GM12878 (cell line): Measurements from ENCODE around the gene KIF22.
"Not testable (repeated sequence)": the region's sequence is repeated elsewhere in the genome, so short reads cannot be mapped to it uniquely, and the experiment has no call there.

Experiments
- EGR1 ChIP-seq, 2 experiments: IDR thresholded peaks; 1 replicate in 1 of 2; 2 replicates in 1 of 2; pipeline ENCODE4 v1.6.1; 2011 to 2012; ENCODE audit warnings: low read depth in 2 of 2, low read length in 2 of 2, borderline replicate concordance in 1 of 2, mild to moderate bottlenecking in 1 of 2, moderate library complexity in 1 of 2
- FOS ChIP-seq: IDR thresholded peaks from 3 replicates; pipeline ENCODE4 v1.6.1; 2011; ENCODE audit warnings: borderline replicate concordance; ENCODE audit not compliant: insufficient read length; ENCODE audit errors: extremely low read depth
- MXI1 ChIP-seq: fragments of 150-350 bp; IDR thresholded peaks from 2 replicates; pipeline ENCODE4 v1.6.1; 2011; ENCODE audit warnings: low read depth, mild to moderate bottlenecking, inconsistent platforms, low read length, improper control_type of control experiment
- POLR2A ChIP-seq: IDR thresholded peaks from 2 replicates; pipeline ENCODE4 v1.6.1; 2011; ENCODE audit warnings: low read depth, mild to moderate bottlenecking, low read length
- POLR2AphosphoS5 ChIP-seq: IDR thresholded peaks from 2 replicates; pipeline ENCODE4 v1.6.1; 2011; ENCODE audit warnings: mild to moderate bottlenecking, low read length, inconsistent platforms
- RUNX3 ChIP-seq: IDR thresholded peaks from 2 replicates; pipeline ENCODE4 v1.6.1; 2012; ENCODE audit warnings: low read length, inconsistent platforms
- SIX5 ChIP-seq: IDR thresholded peaks from 2 replicates; pipeline ENCODE4 v1.6.1; 2011; ENCODE audit warnings: mild to moderate bottlenecking, low read depth, low read length, moderate library complexity; ENCODE audit not compliant: severe bottlenecking
- SMC3 ChIP-seq: IDR thresholded peaks from 2 replicates; pipeline ENCODE4 v1.6.1; 2011; ENCODE audit warnings: low read length, improper control_type of control experiment, borderline replicate concordance
- SREBF2 ChIP-seq: IDR thresholded peaks from 2 replicates; pipeline ENCODE4 v1.6.1; 2012; ENCODE audit warnings: mild to moderate bottlenecking, low read length
- ZNF217 ChIP-seq: fragments of 450-650 bp; IDR thresholded peaks from 2 replicates; pipeline ENCODE4 v1.6.1; 2017; ENCODE audit warnings: antibody characterized with exemption, mild to moderate bottlenecking
- ZSCAN29 ChIP-seq: fragments of 450-650 bp; IDR thresholded peaks from 2 replicates; pipeline ENCODE4 v1.6.1; 2017; ENCODE audit warnings: mild to moderate bottlenecking, moderate library complexity
- TF ChIP-seq, protein P1 (sequence below), 3 experiments: IDR thresholded peaks in 2 of 3; conservative IDR thresholded peaks in 1 of 3; 2 replicates each; pipeline ENCODE4 v1.5.1; 2011; ENCODE audit warnings: low read depth in 3 of 3, low read length in 3 of 3, mild to moderate bottlenecking in 3 of 3, control low read depth in 2 of 3, moderate library complexity in 2 of 3, inconsistent platforms in 1 of 3, mixed read lengths in 1 of 3; ENCODE audit not compliant: control insufficient read depth in 2 of 3, insufficient read depth in 1 of 3; ENCODE audit errors: extremely low read depth in 1 of 3
- TF ChIP-seq, protein P2 (sequence below): IDR thresholded peaks from 2 replicates; pipeline ENCODE4 v1.6.1; 2012; ENCODE audit warnings: low read depth, low read length, improper control_type of control experiment

DNA sequence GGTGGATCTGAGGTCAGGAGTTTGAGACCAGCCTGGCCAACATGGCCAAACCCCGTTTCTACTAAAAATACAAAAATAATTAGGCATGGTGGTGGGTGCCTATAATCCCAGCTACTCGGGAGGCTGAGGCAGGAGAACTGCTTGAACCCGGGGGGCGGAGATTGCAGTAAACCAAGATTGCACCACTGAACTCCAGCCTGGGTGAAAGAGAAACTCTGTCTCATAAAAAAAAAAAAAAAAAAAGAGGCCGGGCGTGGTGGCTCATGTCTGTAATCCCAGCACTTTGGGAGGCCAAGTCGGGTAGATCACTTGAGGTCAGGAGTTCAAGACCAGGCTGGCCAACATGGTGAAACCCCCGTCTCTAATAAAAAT is 29.3 kb upstream of the KIF22 start:
- TF ChIP-seq POLR2A; FOS; ZNF217; SIX5; SREBF2; RUNX3; ZSCAN29; EGR1 (IDR thresholded peaks at IDR 0.05; ENCODE audit: borderline replicate concordance in 1 of 2, low read depth in 2 of 2, low read length in 2 of 2); SMC3; POLR2AphosphoS5; MXI1: not testable (repeated sequence)
- TF ChIP-seq, protein P1, sequence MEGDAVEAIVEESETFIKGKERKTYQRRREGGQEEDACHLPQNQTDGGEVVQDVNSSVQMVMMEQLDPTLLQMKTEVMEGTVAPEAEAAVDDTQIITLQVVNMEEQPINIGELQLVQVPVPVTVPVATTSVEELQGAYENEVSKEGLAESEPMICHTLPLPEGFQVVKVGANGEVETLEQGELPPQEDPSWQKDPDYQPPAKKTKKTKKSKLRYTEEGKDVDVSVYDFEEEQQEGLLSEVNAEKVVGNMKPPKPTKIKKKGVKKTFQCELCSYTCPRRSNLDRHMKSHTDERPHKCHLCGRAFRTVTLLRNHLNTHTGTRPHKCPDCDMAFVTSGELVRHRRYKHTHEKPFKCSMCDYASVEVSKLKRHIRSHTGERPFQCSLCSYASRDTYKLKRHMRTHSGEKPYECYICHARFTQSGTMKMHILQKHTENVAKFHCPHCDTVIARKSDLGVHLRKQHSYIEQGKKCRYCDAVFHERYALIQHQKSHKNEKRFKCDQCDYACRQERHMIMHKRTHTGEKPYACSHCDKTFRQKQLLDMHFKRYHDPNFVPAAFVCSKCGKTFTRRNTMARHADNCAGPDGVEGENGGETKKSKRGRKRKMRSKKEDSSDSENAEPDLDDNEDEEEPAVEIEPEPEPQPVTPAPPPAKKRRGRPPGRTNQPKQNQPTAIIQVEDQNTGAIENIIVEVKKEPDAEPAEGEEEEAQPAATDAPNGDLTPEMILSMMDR (IDR thresholded peaks at IDR 0.05 in 2 of 3, conservative IDR thresholded peaks at IDR 0.05 in 1 of 3; ENCODE audit: control insufficient read depth in 2 of 3, extremely low read depth in 1 of 3, insufficient read depth in 1 of 3, low read depth in 3 of 3, low read length in 3 of 3) = not testable (repeated sequence)
- TF ChIP-seq, protein P2, sequence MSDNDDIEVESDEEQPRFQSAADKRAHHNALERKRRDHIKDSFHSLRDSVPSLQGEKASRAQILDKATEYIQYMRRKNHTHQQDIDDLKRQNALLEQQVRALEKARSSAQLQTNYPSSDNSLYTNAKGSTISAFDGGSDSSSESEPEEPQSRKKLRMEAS = not testable (repeated sequence)
